GM21576 (cell line): ENCODE data around the gene SLC25A29.

Source experiments
- ATAC-seq: cut with Tn5 transposase; IDR thresholded peaks from one replicate; pipeline ENCODE4 v1.9.1; 2021; ENCODE audit warnings: mild to moderate bottlenecking, moderate library complexity; ENCODE audit not compliant: unreplicated experiment

The SLC25A29 gene

GRCh38 chr14:100332797-100333196 lies 26.6 kb upstream of the SLC25A29 start:
- ATAC-seq: peak; percentile 54

GRCh38 chr14:100332071-100332639 lies 25.9 kb upstream of the SLC25A29 start:
- no peak for ATAC-seq

GRCh38 chr14:100330388-100330931 lies 24.2 kb upstream of the SLC25A29 start:
- no peak for ATAC-seq

GRCh38 chr14:100330007-100330344 lies 23.7 kb upstream of the SLC25A29 start:
- no peak for ATAC-seq

- no peak for ATAC-seq
Measured at GRCh38 chr14:100329233-100330006, 23.2 kb upstream of the SLC25A29 start.

- no peak for ATAC-seq
Measured at GRCh38 chr14:100328495-100329163, 22.4 kb upstream of the SLC25A29 start.

GRCh38 chr14:100327128-100327527 lies 20.9 kb upstream of the SLC25A29 start:
- ATAC-seq: no peak

- ATAC-seq: no peak
Measured at GRCh38 chr14:100325958-100326357, 19.7 kb upstream of the SLC25A29 start.

GRCh38 chr14:100325231-100325632 lies 19.0 kb upstream of the SLC25A29 start:
- no peak for ATAC-seq

GRCh38 chr14:100323942-100324307 lies 17.7 kb upstream of the SLC25A29 start:
- ATAC-seq: no peak

- ATAC-seq: no peak
Measured at GRCh38 chr14:100323121-100323941, 17.1 kb upstream of the SLC25A29 start, which contains the start of gene SLC25A47. SLC25A47 (plus strand) TSS chr14:100323339; CDS start chr14:100323415, 76 bp downstream.

GRCh38 chr14:100322138-100322957 lies 16.1 kb upstream of the SLC25A29 start:
- ATAC-seq: no peak

GRCh38 chr14:100321473-100322137 lies 15.4 kb upstream of the SLC25A29 start:
- ATAC-seq: no peak

- no peak for ATAC-seq
Measured at GRCh38 chr14:100320157-100320856, 14.1 kb upstream of the SLC25A29 start.

- peak; percentile 76 for ATAC-seq
Measured at GRCh38 chr14:100317912-100318808, 11.9 kb upstream of the SLC25A29 start.

- ATAC-seq: no peak
Measured at GRCh38 chr14:100317389-100317788, 11.1 kb upstream of the SLC25A29 start.

- ATAC-seq: no peak
Measured at GRCh38 chr14:100314724-100315123, 8.5 kb upstream of the SLC25A29 start.
